B cell (primary cell): ENCODE data around the gene RUVBL2. TPM values are rescaled to one million over a fixed set of nuclear protein-coding genes. Genes with fewer than 3 reads are reported as not detected.

ENCODE experiments used
- ATAC-seq: fragments of 200-7000 bp; cut with Tn5 transposase; one replicate; pipeline ENCODE4 v1.10.0; 2021; ENCODE audit warnings: low read depth, mild to moderate bottlenecking, moderate number of reproducible peaks, moderate library complexity
- CTCF ChIA-PET: fragments of 350-600 bp; sonication (Branson Sonifier 250); formaldehyde crosslinking; loops from one replicate; lab custom pipeline; 2021; ENCODE audit warnings: antibody characterized with exemption, inconsistent platforms; lab: Charles Lee
- POLR2A ChIA-PET: fragments of 350-600 bp; sonication (Branson Sonifier 250); formaldehyde crosslinking; loops from one replicate; lab custom pipeline; 2021; ENCODE audit warnings: antibody characterized with exemption; lab: Charles Lee
- DNase-seq: peaks from one replicate; pipeline ENCODE4 v3.0.0; 2013
- H2AFZ ChIP-seq: 2 replicates; pipeline ENCODE4 v1.6.1; 2012; ENCODE audit warnings: mild to moderate bottlenecking, low read depth, low read length; ENCODE audit not compliant: insufficient read depth, poor library complexity, severe bottlenecking
- H3K27ac ChIP-seq, 2 donors: 1 replicate in 1 of 2; 2 replicates in 1 of 2; pipeline ENCODE4 v1.5.1; 2012 to 2013; ENCODE audit warnings: low read length in 2 of 2, mild to moderate bottlenecking in 2 of 2, moderate library complexity in 1 of 2
- H3K27me3 ChIP-seq, 4 experiments: fragments of 200-600 bp in 1 of 4; sonication (generic) in 1 of 4; replicated peaks in 1 of 4; 1 replicate in 2 of 4; 2 replicates in 2 of 4; pipeline versions ENCODE4 v1.6.1 to v1.7.0; 2013 to 2016; ENCODE audit warnings: low read length in 3 of 4, mild to moderate bottlenecking in 2 of 4, mixed read lengths in 1 of 4, moderate library complexity in 1 of 4; ENCODE audit not compliant: insufficient read depth in 4 of 4, control insufficient read depth in 3 of 4; ENCODE audit errors: control extremely low read depth in 1 of 4
- H3K36me3 ChIP-seq, 2 experiments: replicated peaks in 1 of 2; 1 replicate in 1 of 2; 2 replicates in 1 of 2; pipeline versions ENCODE4 v1.6.1 to v1.7.1; 2013; ENCODE audit warnings: low read length in 1 of 2; ENCODE audit not compliant: insufficient read depth in 2 of 2, control insufficient read depth in 1 of 2; ENCODE audit errors: control extremely low read depth in 1 of 2, extremely low read depth in 1 of 2
- H3K4me1 ChIP-seq, 2 donors: fragments of 200-600 bp in 1 of 2; sonication (generic) in 1 of 2; 1 replicate in 1 of 2; 2 replicates in 1 of 2; pipeline versions ENCODE4 v1.5.1 to v1.6.1; 2013 to 2017; ENCODE audit warnings: low read length in 2 of 2; ENCODE audit not compliant: control insufficient read depth in 2 of 2, insufficient read depth in 2 of 2
- H3K4me2 ChIP-seq: replicated peaks from 2 replicates; pipeline ENCODE3; 2012; ENCODE audit warnings: mild to moderate bottlenecking, low read depth, low read length; ENCODE audit not compliant: poor library complexity, severe bottlenecking
- H3K4me3 ChIP-seq, 5 experiments: fragments of 200-600 bp in 1 of 5; sonication (generic) in 1 of 5; 1 replicate in 3 of 5; 2 replicates in 2 of 5; pipeline versions ENCODE4 v1.5.1 to v1.7.0; 2011 to 2016; ENCODE audit warnings: low read length in 4 of 5, mild to moderate bottlenecking in 4 of 5, low read depth in 2 of 5, control low read depth in 1 of 5, moderate library complexity in 1 of 5; ENCODE audit not compliant: insufficient read depth in 1 of 5; ENCODE audit errors: control extremely low read depth in 1 of 5, extremely low read depth in 1 of 5
- H3K79me2 ChIP-seq: fragments of 200-600 bp; sonication (generic); one replicate; pipeline ENCODE4 v1.6.0; 2016; ENCODE audit warnings: low read length; ENCODE audit not compliant: control insufficient read depth, insufficient read depth
- H3K9ac ChIP-seq: fragments of 200-600 bp; sonication (generic); 2 replicates; pipeline ENCODE4 v1.6.1; 2017; ENCODE audit warnings: mild to moderate bottlenecking, low read length, moderate library complexity
- H3K9me3 ChIP-seq, 3 donors: one replicate each; pipeline versions ENCODE4 v1.6.1 to v1.7.1; 2013; ENCODE audit warnings: low read length in 2 of 3; ENCODE audit not compliant: control insufficient read depth in 2 of 3, insufficient read depth in 1 of 3; ENCODE audit errors: control extremely low read depth in 1 of 3
- H4K20me1 ChIP-seq: 2 replicates; pipeline ENCODE4 v1.6.0; 2012; ENCODE audit warnings: mild to moderate bottlenecking, low read length; ENCODE audit not compliant: insufficient read depth, control insufficient read depth, poor library complexity, severe bottlenecking
- H3K27ac Mint-ChIP-seq: one replicate; pipeline ENCODE4 v1.8.0; 2021; ENCODE audit warnings: mixed read lengths
- H3K27me3 Mint-ChIP-seq: one replicate; pipeline ENCODE4 v1.8.0; 2021; ENCODE audit warnings: mixed read lengths
- H3K4me1 Mint-ChIP-seq: one replicate; pipeline ENCODE4 v1.8.0; 2021; ENCODE audit warnings: mixed read lengths
- H3K4me3 Mint-ChIP-seq: one replicate; pipeline ENCODE4 v1.8.0; 2021; ENCODE audit warnings: mixed read lengths
- H3K9me3 Mint-ChIP-seq: one replicate; pipeline ENCODE4 v1.8.0; 2022; ENCODE audit warnings: mixed read lengths; ENCODE audit not compliant: insufficient read depth
- CTCF ChIP-seq: fragments of 200-600 bp; IDR thresholded peaks from one replicate; pipeline ENCODE4 v1.8.0; 2022; ENCODE audit warnings: antibody characterized with exemption, mild to moderate bottlenecking
- EZH2 ChIP-seq: IDR thresholded peaks from 2 replicates; pipeline ENCODE4 v1.6.1; 2012; ENCODE audit warnings: borderline replicate concordance, low read depth, mild to moderate bottlenecking, moderate library complexity, low read length; ENCODE audit not compliant: insufficient read depth, poor library complexity, severe bottlenecking
- WGBS: methylation state at CpG from one replicate; pipeline ENCODE4 v1.1.5; 2013; ENCODE audit warnings: missing lambda C conversion rate; ENCODE audit not compliant: insufficient coverage; 5-methylcytosine and 5-hydroxymethylcytosine counted together
- intact Hi-C: fragments of 100-400 bp; cut with micrococcal nuclease; formaldehyde crosslinking; loops from one replicate; pipeline ENCODE4 v1.10.0; 2022
- polyA plus RNA-seq: library from polyadenylated mRNA; depleted of rRNA; stranded (reverse); fragments of >200 nt; gene quantifications from 2 replicates; pipeline ENCODE4 v1.2.3, GENCODE V29; 2012
- total RNA-seq, 2 donors: library from RNA; stranded (reverse); fragments of 120-200 nt in 1 of 2; gene quantifications; 1 replicate in 1 of 2; 2 replicates in 1 of 2; pipeline versions ENCODE4 v1.2.3 to v1.2.4, GENCODE V29; 2013 to 2022

Gene RUVBL2
- total and polyA plus RNA-seq, 2 donors (not counting 1 experiment from before 2014, with no cell fraction given), result 36.1 to 57.4 TPM

GRCh38 chr19:49004964-49005614, 11.4 kb downstream of the RUVBL2 start:
- intact Hi-C loops, result no loop called here
- Histone ChIP-seq H2AFZ (no peak overlapping the region), H3K9ac (no peak overlapping the region), H3K4me1 (no peaks in the 10 kb centered on the region), H3K4me3 (no peak overlapping the region), H3K4me2 (no peak overlapping the region), H3K27me3 (no peaks in the 10 kb centered on the region), H3K9me3 (no peaks in the 10 kb centered on the region), H3K79me2 (peaks cover 4% of the 10 kb centered on the region), H4K20me1 (no peaks in the 10 kb centered on the region), H3K36me3 (peaks cover 0 to 45% of the 10 kb centered on the region in 2 experiments), H3K27ac (no peak overlapping the region)
- ChIA-PET POLR2A (interaction anchor here (0.7 kb wide), 1 partner anchor 54 kb away, joined by 3 read pairs; no protein-coding TSS in a partner anchor), CTCF (no interaction called here)
- H3K9me3 Mint-ChIP-seq, result no peaks in the 10 kb centered on the region
- no peak overlapping the region for H3K4me3 Mint-ChIP-seq
- H3K4me1 Mint-ChIP-seq, result no peaks in the 10 kb centered on the region
- no peak for DNase-seq
- ATAC-seq, result no peak
- H3K27me3 Mint-ChIP-seq, result no peaks in the 10 kb centered on the region
- H3K27ac Mint-ChIP-seq, result no peak overlapping the region
- 96% methylated on average over 6 of the region's 7 CpGs for WGBS
- no peak for TF ChIP-seq CTCF
- TF ChIP-seq EZH2, result no peak

- 98% methylated on average over 20 of the region's 22 CpGs for WGBS
- TF ChIP-seq CTCF (no peak), EZH2 (no peak)
- H4K20me1 ChIP-seq, result no peaks in the 10 kb centered on the region
- intact Hi-C loops, result no loop called here
- POLR2A ChIA-PET, result no interaction called here
- CTCF ChIA-PET, result interaction anchor here (0.7 kb wide), 1 partner anchor 11 kb away, joined by 3 read pairs; no protein-coding TSS in a partner anchor
- ATAC-seq (no peak), DNase-seq (no peak)
- no peak overlapping the region for H3K9ac ChIP-seq
- Mint-ChIP-seq H3K9me3 (no peaks in the 10 kb centered on the region), H3K27ac (no peak overlapping the region), H3K4me1 (no peaks in the 10 kb centered on the region), H3K4me3 (no peak overlapping the region), H3K27me3 (no peaks in the 10 kb centered on the region)
- H3K27me3 ChIP-seq, result no peaks in the 10 kb centered on the region
- H3K27ac ChIP-seq, result no peak overlapping the region
- peaks cover 0 to 60% of the 10 kb centered on the region in 2 experiments for H3K36me3 ChIP-seq
- no peaks in the 10 kb centered on the region for H3K79me2 ChIP-seq
- H3K9me3 ChIP-seq, result no peaks in the 10 kb centered on the region
- no peaks in the 10 kb centered on the region for H3K4me1 ChIP-seq
- H3K4me2 ChIP-seq, result no peak overlapping the region
- no peak overlapping the region for H2AFZ ChIP-seq
- no peak overlapping the region for H3K4me3 ChIP-seq
Measured at GRCh38 chr19:49006905-49007304, 13.2 kb downstream of the RUVBL2 start.
